Mucosa of descending colon (tissue), 3 donors: ENCODE results near the gene NEGR1. TPM values are rescaled to one million over a fixed set of nuclear protein-coding genes. Genes with fewer than 3 reads are reported as not detected.

Source experiments
- ATAC-seq: fragments of 200-7000 bp; cut with Tn5 transposase; one replicate; pipeline ENCODE4 v1.9.1; 2020; ENCODE audit warnings: mild to moderate bottlenecking, moderate library complexity
- DNase-seq, 3 donors: peaks; one replicate each; pipeline ENCODE4 v3.0.0-alpha.2; 2020
- H3K36me3 ChIP-seq: fragments of 200-600 bp; one replicate; pipeline ENCODE4 v1.8.0; 2021; ENCODE audit warnings: low read depth, mild to moderate bottlenecking
- H3K4me1 ChIP-seq: fragments of 200-600 bp; one replicate; pipeline ENCODE4 v1.8.0; 2021; ENCODE audit warnings: low read depth, mild to moderate bottlenecking
- H3K4me3 ChIP-seq: fragments of 200-600 bp; one replicate; pipeline ENCODE4 v1.8.0; 2021; ENCODE audit warnings: mild to moderate bottlenecking
- H3K9me3 ChIP-seq: fragments of 200-600 bp; one replicate; pipeline ENCODE4 v1.8.0; 2021; ENCODE audit warnings: mild to moderate bottlenecking
- CTCF ChIP-seq: fragments of 200-600 bp; IDR thresholded peaks from one replicate; pipeline ENCODE4 v1.8.0; 2022; ENCODE audit warnings: antibody characterized with exemption, mild to moderate bottlenecking
- intact Hi-C, 2 donors: fragments of 100-400 bp; cut with DNase I in 1 of 2; cut with micrococcal nuclease in 1 of 2; formaldehyde crosslinking; loops; one replicate each; pipeline versions ENCODE4 v1.11.0 to v1.11.1; 2022; cut with DNase I, micrococcal nuclease
- total RNA-seq, 3 donors: library from RNA; stranded (reverse); fragmentation: NEBNext Ultra II Directional in 2 of 3; extraction: Animal tissue kit (Norgen Biotek cat#: 25700) in 2 of 3; gene quantifications; one replicate each; pipeline versions ENCODE4 v1.2.1 to v1.2.4, GENCODE V29; 2021 to 2023
- donor health status: DM: no; HTN: no; CAD: no; lungs with moderate emphysema.
- donor health status: DM: no; HTN: no; CAD: no.
- donor health status: DM: no; HTN: yes; CAD: no.

Gene NEGR1
- total RNA-seq, 3 donors from 2014 or later, result 2.3 to 47.9 (median 8.0) TPM

- intact Hi-C loops, result no loop called here
- ATAC-seq, result no peak
- TF ChIP-seq CTCF, result no peak
These were observed 188.1 kb downstream of the NEGR1 start for GRCh38 chr1:72094209-72094608.

GRCh38 chr1:72086394-72086793 lies 195.9 kb downstream of the NEGR1 start:
- no peaks in the 10 kb centered on the region for H3K36me3 ChIP-seq
- DNase-seq (no peak), ATAC-seq (no peak)
- intact Hi-C loops, result no loop called here
- no peaks in the 10 kb centered on the region for H3K9me3 ChIP-seq
- no peak for TF ChIP-seq CTCF
- no peak overlapping the region for H3K4me3 ChIP-seq
- H3K4me1 ChIP-seq, result no peaks in the 10 kb centered on the region

More at GRCh38 chr1:72094209-72094608, 188.1 kb downstream of the NEGR1 start:
- no peaks in the 10 kb centered on the region for H3K4me1 ChIP-seq
- no peak for DNase-seq
- no peaks in the 10 kb centered on the region for H3K36me3 ChIP-seq
- H3K4me3 ChIP-seq, result no peak overlapping the region
- H3K9me3 ChIP-seq, result no peaks in the 10 kb centered on the region

- ATAC-seq (no peak), DNase-seq (no peak)
- intact Hi-C loops, result no loop called here
- no peaks in the 10 kb centered on the region for H3K36me3 ChIP-seq
- no peaks in the 10 kb centered on the region for H3K4me1 ChIP-seq
- no peak for TF ChIP-seq CTCF
- H3K9me3 ChIP-seq, result no peaks in the 10 kb centered on the region
- H3K4me3 ChIP-seq, result no peak overlapping the region
These were observed 206.9 kb downstream of the NEGR1 start for GRCh38 chr1:72075425-72075824.

- Histone ChIP-seq H3K4me3 (no peak overlapping the region), H3K36me3 (no peaks in the 10 kb centered on the region), H3K4me1 (no peaks in the 10 kb centered on the region), H3K9me3 (no peaks in the 10 kb centered on the region)
- ATAC-seq (no peak), DNase-seq (no peak)
- intact Hi-C loops, result no loop called here
- no peak for TF ChIP-seq CTCF
These were observed 215.9 kb downstream of the NEGR1 start for GRCh38 chr1:72066431-72066830.

- TF ChIP-seq CTCF, result no peak
- ATAC-seq (no peak), DNase-seq (no peak)
- Histone ChIP-seq H3K36me3 (no peaks in the 10 kb centered on the region), H3K4me1 (no peaks in the 10 kb centered on the region), H3K9me3 (no peaks in the 10 kb centered on the region), H3K4me3 (no peak overlapping the region)
- intact Hi-C loops, result no loop called here
These were observed 217.9 kb downstream of the NEGR1 start for GRCh38 chr1:72064196-72065075.
